Parathyroid adenoma (tissue), 2 donors: ENCODE results near the gene PLRG1.

ENCODE experiments used
- H2AFZ ChIP-seq: fragments of 300-600 bp; sonication (generic); one replicate; pipeline ENCODE4 v1.7.0; 2017; ENCODE audit warnings: antibody characterized with exemption, mild to moderate bottlenecking
- H3K27ac ChIP-seq: fragments of 300-600 bp; sonication (generic); one replicate; pipeline ENCODE4 v1.7.0; 2017
- H3K27me3 ChIP-seq: fragments of 300-600 bp; sonication (generic); one replicate; pipeline ENCODE4 v1.7.0; 2017; ENCODE audit warnings: low read length; ENCODE audit not compliant: control insufficient read depth, insufficient read depth
- H3K36me3 ChIP-seq: fragments of 300-600 bp; sonication (generic); one replicate; pipeline ENCODE4 v1.7.0; 2017; ENCODE audit warnings: low read length; ENCODE audit not compliant: control insufficient read depth, insufficient read depth
- H3K4me1 ChIP-seq: fragments of 300-600 bp; sonication (generic); one replicate; pipeline ENCODE4 v1.7.0; 2017; ENCODE audit warnings: control low read depth
- H3K4me2 ChIP-seq: fragments of 300-600 bp; sonication (generic); one replicate; pipeline ENCODE4 v1.7.0; 2017; ENCODE audit warnings: low read length
- H3K4me3 ChIP-seq: fragments of 300-600 bp; sonication (generic); one replicate; pipeline ENCODE4 v1.7.0; 2017; ENCODE audit warnings: low read depth, low read length
- H3K79me2 ChIP-seq: fragments of 300-600 bp; sonication (generic); one replicate; pipeline ENCODE4 v1.7.0; 2017; ENCODE audit warnings: control low read depth
- H3K9ac ChIP-seq: fragments of 300-600 bp; sonication (generic); one replicate; pipeline ENCODE4 v1.7.0; 2017; ENCODE audit warnings: mild to moderate bottlenecking
- H3K9me3 ChIP-seq: fragments of 300-600 bp; sonication (generic); one replicate; pipeline ENCODE4 v1.7.0; 2017; ENCODE audit warnings: low read length; ENCODE audit not compliant: control insufficient read depth
- TF ChIP-seq, protein P1 (sequence below): fragments of 300-600 bp; sonication (generic); IDR thresholded peaks from one replicate; pipeline ENCODE4 v1.7.0; 2017; ENCODE audit warnings: antibody characterized with exemption, mild to moderate bottlenecking
- donor health status: primary hyperparathyroidism.

Gene PLRG1

DNA sequence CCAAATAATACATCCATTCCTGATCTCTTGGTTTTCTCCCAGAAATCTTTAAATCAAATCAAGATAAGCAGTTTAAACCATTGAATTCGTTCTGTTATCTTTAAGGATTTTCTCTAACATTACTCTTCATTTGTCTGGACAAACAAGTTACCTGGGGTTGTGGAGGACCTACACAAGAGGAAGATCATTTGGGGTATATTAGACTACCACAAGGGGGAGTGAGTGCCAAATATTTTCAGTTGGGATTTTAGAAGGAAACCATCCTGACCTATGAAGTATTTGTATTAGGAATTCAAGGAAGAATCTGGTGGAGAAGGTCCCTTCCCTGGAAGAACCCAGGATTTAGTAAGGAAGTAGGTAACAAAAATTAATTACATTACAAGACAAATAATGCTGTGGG, 46.6 kb downstream of the PLRG1 start:
- Histone ChIP-seq H3K27ac (no peak overlapping the region), H3K4me1 (no peaks in the 10 kb centered on the region), H3K4me3 (no peak overlapping the region), H3K79me2 (no peaks in the 10 kb centered on the region), H3K9ac (no peak overlapping the region), H3K4me2 (no peak overlapping the region), H3K36me3 (no peaks in the 10 kb centered on the region), H2AFZ (no peak overlapping the region), H3K27me3 (no peaks in the 10 kb centered on the region), H3K9me3 (no peaks in the 10 kb centered on the region)
- TF ChIP-seq, protein P1, sequence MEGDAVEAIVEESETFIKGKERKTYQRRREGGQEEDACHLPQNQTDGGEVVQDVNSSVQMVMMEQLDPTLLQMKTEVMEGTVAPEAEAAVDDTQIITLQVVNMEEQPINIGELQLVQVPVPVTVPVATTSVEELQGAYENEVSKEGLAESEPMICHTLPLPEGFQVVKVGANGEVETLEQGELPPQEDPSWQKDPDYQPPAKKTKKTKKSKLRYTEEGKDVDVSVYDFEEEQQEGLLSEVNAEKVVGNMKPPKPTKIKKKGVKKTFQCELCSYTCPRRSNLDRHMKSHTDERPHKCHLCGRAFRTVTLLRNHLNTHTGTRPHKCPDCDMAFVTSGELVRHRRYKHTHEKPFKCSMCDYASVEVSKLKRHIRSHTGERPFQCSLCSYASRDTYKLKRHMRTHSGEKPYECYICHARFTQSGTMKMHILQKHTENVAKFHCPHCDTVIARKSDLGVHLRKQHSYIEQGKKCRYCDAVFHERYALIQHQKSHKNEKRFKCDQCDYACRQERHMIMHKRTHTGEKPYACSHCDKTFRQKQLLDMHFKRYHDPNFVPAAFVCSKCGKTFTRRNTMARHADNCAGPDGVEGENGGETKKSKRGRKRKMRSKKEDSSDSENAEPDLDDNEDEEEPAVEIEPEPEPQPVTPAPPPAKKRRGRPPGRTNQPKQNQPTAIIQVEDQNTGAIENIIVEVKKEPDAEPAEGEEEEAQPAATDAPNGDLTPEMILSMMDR, result no peak

GRCh38 chr4:154502111-154502510, 48.1 kb downstream of the PLRG1 start:
- Histone ChIP-seq H3K27ac (no peak overlapping the region), H3K9me3 (no peaks in the 10 kb centered on the region), H2AFZ (no peak overlapping the region), H3K36me3 (no peaks in the 10 kb centered on the region), H3K9ac (no peak overlapping the region), H3K4me3 (no peak overlapping the region), H3K79me2 (no peaks in the 10 kb centered on the region), H3K27me3 (no peaks in the 10 kb centered on the region), H3K4me2 (no peak overlapping the region), H3K4me1 (no peaks in the 10 kb centered on the region)
- TF ChIP-seq, protein P1, result no peak

DNA sequence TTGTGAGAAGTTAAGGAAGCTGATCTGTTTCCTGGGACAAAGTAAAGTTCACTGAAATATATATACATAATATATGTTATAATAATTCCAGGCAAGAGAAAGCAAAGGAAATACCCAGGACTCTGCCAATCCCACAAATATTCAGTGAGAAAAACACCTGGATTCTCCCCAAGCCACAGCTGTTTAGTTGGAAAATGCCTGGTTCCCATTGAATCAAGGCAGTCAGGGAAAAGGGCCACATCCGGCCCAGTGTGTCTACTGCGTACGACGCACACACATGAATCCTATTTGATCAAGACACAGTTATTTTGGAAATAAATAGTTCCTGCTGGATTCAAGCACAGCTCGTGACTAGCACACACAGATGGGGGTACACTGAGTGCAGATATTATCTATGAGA, 52.3 kb downstream of the PLRG1 start:
- no peaks in the 10 kb centered on the region for H3K27me3 ChIP-seq
- no peak overlapping the region for H3K27ac ChIP-seq
- H3K4me2 ChIP-seq, result no peak overlapping the region
- H2AFZ ChIP-seq, result no peak overlapping the region
- TF ChIP-seq, protein P1, result no peak
- H3K36me3 ChIP-seq, result no peaks in the 10 kb centered on the region
- no peak overlapping the region for H3K4me3 ChIP-seq
- no peaks in the 10 kb centered on the region for H3K79me2 ChIP-seq
- no peaks in the 10 kb centered on the region for H3K4me1 ChIP-seq
- no peaks in the 10 kb centered on the region for H3K9me3 ChIP-seq
- no peak overlapping the region for H3K9ac ChIP-seq

GRCh38 chr4:154495867-154496266, 54.3 kb downstream of the PLRG1 start:
- no peak overlapping the region for H3K9ac ChIP-seq
- H3K4me2 ChIP-seq, result no peak overlapping the region
- TF ChIP-seq, protein P1, result no peak
- H3K27me3 ChIP-seq, result no peaks in the 10 kb centered on the region
- H3K4me1 ChIP-seq, result no peaks in the 10 kb centered on the region
- H3K36me3 ChIP-seq, result no peaks in the 10 kb centered on the region
- no peak overlapping the region for H3K27ac ChIP-seq
- no peaks in the 10 kb centered on the region for H3K79me2 ChIP-seq
- H3K4me3 ChIP-seq, result no peak overlapping the region
- H3K9me3 ChIP-seq, result no peaks in the 10 kb centered on the region
- no peak overlapping the region for H2AFZ ChIP-seq

GRCh38 chr4:154492288-154492687, 57.9 kb downstream of the PLRG1 start:
- Histone ChIP-seq H3K9ac (no peak overlapping the region), H2AFZ (no peak overlapping the region), H3K79me2 (no peaks in the 10 kb centered on the region), H3K4me2 (peak overlapping the region; percentile 44), H3K9me3 (no peaks in the 10 kb centered on the region), H3K27me3 (peaks cover 8% of the 10 kb centered on the region), H3K36me3 (no peaks in the 10 kb centered on the region), H3K27ac (no peak overlapping the region), H3K4me1 (no peaks in the 10 kb centered on the region), H3K4me3 (no peak overlapping the region)
- TF ChIP-seq, protein P1, result no peak
